HG02798 (cell line): ENCODE data around the gene CHCHD10.
A peak's percentile ranks its signal among the peaks of the same experiment; 100 is the strongest.

ENCODE experiments used
- ATAC-seq: cut with Tn5 transposase; IDR thresholded peaks from one replicate; pipeline ENCODE4 v1.9.1; 2021; ENCODE audit warnings: mild to moderate bottlenecking; ENCODE audit not compliant: unreplicated experiment, poor library complexity

CHCHD10 gene

DNA sequence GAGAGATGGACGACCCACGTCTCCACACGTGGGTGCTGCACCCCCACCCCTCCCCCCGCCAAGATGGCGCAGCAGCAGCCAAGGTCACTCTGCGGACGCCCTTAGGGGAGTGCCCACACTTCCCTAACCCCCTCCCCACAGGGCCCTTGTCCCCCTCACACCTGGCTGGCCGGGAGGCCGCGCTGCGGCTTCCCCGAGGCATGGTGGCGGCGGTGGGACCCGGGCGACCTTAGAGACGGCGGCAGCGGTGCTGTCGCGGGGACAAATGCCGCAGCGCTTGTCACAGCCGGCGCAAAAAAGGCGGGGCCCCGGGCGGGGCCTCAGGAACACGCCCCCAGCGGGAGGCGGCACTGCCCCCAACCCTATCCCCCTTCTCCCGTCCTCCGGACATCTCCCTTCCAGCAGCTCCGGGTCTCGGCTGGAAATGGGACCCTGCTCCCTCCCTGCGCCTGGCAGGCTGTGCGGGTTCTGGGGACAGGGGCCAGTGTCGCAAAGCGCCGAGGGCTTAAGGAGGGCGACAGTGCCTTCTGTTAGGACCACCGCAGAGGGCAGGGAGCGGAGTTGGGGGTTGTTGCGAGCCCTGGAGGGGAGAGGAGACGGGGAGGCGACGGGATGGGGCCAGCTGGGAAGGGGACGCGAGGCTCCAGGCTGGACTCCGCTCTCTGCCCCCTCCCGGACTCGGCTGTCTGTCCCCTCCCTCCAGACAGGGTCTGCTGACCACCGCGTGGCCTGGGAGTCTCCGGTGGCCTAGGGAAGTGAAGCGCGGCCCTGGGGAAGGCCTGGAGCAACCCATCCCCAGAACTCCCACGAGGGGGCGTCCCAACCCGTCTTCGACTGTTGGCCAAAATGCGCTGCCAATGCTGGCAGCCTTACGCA lies at the start of gene CHCHD10:
CHCHD10 (minus strand) TSS at position 300 of the 876 bp plus-strand sequence; CDS start at position 202, 98 bp downstream.
- ATAC-seq, result peak; percentile 54

DNA sequence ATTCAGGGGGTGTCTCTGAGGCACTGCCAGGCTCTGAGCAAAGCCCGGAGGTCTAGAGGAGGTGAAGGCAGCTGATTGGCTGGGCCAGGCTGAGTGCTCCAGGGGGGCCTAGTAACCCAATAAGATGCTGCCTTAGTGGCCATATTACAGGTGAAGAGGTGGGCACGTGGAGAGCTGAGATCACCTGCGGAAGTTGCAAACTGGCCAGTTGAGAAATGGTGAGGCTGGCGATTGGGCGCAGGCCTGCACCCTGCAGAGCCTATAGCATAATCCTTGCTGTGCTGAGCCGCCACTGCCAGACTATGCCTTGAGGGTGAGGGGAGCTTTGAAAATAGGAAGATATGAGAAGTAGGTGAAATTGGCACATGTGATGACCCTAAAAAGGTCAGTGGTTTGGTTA lies 49.4 kb upstream of the CHCHD10 start:
- ATAC-seq, result no peak

DNA sequence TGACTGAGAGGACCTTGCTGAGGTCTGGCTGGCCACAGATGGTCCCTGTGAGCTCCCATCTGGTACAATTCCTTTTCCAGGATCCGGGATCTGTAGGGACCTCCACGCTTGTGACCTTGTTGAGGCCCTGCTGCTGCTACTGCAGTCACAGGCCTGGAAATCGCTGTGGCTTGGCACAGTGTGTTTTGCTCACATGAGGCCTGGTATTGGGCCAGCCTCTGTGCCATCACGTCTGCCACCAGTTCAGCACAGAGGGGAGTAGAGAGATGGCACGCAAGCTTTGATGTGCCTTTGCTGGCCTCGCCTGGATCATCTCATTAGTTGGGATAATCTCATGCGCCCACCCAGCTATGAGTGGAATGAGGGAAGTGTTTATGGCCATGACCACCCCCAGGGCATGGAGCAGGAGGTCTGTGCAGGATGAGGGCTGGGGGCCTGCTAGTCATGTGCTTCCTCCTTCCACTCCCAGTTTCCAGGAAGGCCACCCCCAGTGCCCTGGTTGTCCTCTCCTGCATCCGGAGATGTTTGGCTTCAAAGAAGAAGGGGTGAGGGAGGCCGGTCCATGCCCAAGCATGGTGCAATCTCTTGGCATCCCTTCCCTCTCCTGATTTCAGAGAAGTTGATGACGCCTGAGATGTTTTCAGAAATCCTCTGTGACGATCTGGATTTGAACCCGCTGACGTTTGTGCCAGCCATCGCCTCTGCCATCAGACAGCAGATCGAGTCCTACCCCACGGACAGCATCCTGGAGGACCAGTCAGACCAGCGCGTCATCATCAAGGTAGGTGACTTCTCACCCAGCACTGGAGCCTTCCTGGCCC lies 48.6 kb upstream of the CHCHD10 start:
- ATAC-seq, result no peak

DNA sequence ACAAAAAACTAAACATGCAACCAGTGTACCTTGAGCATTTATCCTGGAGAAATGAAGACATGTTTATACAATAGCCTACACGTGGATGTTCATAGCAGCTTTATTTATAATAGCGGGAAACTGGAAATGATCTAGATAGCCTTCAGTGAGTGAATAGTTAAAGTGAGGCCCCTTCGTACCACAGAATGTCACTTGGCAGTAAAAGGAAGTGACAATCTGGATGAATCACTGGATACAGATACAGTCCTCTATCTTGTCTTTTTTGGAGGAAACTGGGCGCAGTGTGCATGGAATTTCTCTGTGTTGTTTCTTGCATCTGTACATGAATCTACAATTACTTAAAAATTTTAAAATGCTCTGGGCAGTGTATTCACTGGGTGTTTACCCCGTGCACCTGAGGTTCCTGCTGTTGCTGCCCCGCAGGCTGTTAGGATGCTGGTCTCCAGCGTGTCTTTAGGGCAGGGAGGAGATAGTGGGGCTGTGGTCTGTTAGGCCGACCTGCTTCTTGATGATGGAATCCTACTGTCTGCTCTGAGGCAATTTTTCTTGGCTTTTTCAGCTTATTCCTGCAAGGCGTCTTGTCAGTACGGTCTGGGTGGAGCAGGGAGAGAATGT lies 47.9 kb upstream of the CHCHD10 start:
- no peak for ATAC-seq

DNA sequence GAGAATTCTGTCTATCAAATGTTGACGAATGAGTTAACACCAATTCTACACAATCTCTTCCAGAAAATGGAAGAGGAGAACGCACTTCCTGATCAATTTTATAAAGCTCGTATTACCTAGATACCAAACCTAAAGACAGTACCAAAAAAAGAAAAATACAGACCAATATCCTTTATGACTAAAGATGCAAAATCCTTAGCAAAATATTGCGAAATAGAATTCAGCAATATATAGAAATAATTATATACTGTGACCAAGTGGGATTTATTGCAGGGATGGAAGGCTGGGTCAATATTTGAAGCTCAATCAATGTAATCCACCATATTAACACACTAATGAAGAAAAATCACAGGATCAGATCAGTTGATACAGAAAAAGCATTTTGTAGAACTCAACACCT lies 44.6 kb upstream of the CHCHD10 start:
- no peak for ATAC-seq

DNA sequence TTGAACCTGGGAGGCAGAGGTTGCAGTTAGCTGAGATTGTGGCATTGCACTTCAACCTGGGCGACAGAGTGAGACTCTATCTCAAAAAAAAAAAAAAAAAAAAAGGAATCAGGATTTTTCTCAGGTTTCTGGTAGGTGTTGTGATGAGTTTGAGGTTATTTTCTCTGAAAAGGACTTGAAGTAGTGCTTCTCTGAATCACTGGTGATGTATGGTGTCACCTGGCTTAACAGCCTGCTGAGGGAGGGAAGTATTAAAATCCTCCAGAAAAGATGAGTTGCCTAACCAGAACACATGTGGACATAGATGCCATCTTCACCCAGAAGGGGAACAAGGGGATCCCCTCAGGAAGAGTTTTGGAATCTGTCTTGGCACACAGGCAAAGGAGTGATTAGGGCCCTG lies 39.1 kb upstream of the CHCHD10 start:
- ATAC-seq, result no peak

DNA sequence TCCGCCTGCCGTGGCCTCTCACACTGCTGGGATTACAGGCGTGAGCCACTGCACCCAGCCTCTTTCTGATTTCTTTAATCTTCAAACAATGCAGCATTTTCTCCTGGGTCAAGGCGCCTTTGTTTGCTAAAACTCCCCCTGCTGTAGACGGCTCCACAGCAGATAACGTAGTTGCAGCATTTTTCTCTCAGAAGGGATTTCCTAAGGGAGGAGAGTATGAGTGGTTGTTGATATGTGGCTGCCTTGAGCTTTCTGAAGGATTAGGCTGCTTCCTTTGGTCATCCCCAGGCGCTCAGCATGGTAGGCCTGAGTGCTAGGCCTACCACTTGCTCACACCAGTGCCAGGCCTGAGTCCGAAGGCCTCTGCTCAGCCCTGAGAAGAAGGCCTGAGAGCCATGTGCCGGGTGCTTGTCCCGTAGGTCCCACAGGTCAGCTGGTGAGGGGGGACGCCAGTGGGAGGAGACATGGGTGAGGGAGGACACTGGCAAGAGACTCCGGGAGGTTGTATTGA lies 37.1 kb upstream of the CHCHD10 start:
- no peak for ATAC-seq

DNA sequence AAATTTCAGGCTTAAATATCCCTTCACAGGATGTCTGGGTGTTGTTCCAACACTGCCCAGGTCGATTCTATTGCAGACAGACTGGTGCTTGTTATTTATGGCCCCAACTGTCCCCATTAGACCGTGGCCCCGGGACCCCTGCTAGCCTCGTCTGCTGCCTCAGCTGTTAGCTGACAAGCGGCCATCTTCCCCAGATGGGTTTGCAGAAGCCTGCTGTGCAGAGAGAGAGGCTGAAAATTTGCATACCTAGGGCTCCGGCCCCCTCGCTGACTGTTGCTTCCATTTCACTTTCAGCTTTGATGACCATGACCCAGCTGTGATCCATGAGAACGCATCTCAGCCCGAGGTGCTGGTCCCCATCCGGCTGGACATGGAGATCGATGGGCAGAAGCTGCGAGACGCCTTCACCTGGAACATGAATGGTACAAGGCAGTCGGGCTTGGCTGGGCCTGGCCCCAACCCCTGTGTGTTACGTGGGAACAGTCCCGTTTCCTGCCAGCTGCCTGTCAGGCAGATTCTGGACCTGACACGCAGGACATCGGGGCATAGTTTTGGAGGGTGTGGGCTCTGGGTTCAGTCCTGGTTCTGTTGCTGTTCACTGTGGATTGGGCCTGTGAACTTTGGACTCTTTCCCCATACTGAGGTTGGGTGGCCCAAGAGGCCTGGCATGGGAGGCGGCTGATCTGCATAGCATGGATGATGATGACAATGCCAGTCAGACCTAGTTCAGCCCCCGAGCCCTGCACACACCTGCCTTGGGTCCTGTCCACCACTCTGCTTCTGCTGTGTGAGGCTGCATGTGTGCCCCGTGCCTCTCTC lies 35.4 kb upstream of the CHCHD10 start:
- peak; percentile 36 for ATAC-seq

DNA sequence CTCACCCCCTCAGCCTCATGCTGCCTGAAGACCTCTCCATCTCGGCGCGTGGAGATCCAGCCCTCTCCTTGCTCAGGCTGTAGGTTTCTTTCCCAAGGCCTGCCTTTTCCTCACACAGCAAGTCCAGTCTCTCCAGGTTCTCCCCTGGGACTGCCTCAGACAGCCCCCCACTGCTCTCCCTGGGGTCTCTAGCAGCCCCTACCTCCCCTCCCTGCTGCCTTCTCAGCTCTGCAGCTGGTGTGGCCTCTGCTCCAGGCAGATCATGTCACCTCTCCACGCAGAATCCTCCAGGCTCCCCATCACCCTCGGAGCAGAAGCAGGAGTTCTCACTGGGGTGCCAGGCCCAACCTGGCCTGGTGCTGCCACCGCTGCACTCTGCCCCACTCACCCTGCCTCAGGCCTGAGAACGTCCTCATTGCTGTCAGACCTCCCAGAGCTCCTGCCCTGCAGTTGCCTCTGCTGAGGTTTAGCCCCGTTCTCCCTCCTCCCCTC lies 34.2 kb upstream of the CHCHD10 start:
- ATAC-seq, result no peak

DNA sequence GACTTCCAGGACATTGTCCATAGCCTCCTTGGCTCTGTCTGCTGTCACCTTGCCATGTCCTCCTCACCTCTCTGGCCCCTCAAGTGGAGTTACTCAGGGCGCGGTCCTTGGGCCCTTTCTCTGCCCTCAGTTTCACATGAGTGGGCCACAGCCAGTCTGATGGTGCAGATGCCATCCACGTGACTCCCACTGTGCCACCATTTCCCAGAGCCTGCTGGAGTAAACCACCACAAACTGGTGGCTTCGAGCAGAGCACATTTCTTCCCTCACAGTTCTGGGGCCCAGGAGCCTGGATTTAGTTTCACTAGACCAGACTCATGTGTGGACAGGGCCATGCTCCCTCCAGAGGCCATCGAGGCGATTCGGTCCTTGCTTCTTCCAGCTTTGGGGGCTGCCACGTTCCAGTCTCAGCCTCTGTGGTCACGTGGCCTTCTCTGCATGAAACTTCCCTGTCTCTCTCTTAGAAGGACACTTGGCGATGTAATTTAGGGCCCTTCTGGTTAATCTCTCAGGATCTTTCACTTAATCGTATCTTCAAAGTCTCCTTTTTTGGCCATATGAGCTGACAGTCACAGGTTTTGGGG lies 33.6 kb upstream of the CHCHD10 start:
- ATAC-seq, result peak; percentile 6

DNA sequence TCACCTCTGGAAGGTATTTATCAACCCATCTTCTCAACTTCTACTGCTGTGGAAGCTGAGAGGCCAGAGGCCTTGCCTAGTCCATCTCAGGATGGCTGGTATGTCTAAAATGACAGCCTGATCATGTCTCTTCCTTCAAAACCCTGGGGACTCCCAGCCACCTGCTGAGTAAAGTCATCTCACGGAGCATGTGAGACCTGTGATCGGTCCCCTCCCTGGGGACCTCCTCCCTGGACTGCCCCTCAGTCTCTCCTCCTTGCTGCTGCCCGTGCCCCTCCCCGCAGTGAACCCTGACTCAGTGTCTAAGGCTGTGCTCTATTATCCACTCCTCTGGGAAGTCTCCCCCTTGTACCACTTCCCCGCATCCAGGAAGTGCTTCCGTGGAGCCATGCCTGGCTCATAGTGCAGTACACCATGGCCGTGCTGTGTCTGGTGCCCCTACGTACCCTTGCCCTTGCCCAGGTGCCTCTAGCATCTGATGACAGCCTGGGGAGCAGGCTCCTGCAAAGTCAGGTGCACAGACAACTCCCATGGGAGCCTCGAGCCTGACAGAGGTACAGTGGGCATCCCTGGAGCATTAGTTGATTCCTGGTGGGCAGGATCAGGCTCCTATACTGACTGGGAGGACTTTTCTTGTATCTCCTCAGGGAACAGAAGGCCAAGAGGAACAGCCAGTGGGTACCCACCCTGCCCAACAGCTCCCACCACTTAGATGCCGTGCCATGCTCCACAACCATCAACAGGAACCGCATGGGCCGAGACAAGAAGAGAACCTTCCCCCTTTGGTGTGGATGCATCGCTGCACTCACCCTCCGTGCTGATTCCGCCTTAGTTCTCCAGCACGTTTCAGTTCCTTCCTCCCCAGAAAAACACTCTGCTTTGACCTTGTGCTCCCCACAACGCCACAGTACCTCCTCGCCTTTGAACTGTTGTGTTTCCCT lies 32.8 kb upstream of the CHCHD10 start:
- peak; percentile 60 for ATAC-seq

DNA sequence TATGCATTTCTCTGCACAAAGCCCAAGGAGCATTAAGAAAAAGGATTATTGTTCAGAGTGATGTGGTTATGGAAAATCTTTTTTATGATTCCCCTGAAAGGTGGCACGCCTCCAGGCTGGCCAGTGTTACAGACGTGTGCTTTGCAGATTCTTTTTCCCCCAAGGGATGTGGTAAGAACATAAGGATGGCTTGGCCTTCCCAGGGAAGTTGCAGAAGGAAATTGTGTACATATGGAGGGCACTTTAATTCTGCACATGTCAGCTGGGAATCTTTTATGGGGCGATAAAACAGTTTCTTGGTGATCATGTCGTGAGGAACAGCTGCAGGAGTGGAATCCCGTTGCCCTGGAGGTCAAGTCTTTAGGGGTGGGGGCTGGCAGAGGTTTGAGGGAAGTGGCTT lies 28.7 kb upstream of the CHCHD10 start:
- ATAC-seq, result no peak

DNA sequence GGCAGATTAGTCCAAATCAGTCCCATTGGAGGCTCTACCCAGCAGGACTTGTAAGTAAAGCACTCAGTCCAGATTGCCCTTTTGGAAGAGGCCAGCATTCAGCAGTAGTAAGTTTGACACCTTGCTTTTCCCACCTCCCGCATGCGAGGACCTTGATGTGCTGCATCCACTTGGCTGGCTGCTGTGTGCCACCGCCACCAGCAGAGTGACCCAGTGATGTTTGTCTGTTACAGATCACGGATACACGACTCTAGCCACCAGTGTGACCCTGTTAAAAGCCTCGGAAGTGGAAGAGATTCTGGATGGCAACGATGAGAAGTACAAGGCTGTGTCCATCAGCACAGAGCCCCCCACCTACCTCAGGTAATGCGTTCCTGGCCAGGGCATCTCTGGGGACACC lies 25.6 kb upstream of the CHCHD10 start:
- ATAC-seq, result no peak

DNA sequence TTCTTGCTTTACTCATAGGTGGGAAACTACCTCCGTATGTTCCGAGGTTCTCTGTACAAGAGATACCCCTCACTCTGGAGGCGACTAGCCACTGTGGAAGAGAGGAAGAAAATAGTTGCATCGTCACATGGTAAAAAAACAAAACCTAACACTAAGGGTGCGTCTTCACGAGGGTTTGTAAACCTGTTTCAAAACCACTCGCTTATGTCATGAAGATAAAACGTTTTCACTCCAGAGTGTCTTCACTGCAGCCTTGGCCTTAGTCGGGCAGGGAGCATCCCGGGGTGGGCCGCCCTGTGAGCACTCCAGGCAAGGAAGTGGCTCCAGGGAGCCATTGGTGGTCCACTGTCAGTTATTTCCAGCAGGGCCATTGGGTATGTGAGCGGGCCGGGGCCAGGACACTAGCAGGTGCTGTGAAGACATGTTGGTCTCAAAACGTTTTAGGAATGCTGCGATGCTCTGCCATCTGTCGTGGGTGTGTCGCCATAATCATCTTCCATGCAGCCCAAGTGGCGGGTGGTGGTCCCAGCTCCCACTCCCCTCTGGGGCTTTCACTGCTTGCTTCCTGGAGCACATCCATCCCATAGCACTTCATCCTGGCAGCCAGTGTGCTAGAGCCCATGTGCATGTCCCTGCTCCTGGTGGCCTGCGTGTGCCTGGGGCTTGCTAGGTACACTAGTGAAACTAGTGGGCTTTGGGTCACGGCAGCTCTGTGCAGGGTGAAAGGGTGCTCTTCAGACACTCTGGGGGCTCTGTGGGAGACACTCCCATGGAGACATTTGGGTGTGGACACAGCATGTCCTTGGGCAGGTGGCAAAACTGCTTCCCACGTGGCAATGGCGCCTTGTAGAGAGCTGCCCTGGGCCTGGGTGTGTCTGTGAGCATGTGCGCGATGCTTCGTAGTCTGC lies 24.2 kb upstream of the CHCHD10 start:
- no peak for ATAC-seq

DNA sequence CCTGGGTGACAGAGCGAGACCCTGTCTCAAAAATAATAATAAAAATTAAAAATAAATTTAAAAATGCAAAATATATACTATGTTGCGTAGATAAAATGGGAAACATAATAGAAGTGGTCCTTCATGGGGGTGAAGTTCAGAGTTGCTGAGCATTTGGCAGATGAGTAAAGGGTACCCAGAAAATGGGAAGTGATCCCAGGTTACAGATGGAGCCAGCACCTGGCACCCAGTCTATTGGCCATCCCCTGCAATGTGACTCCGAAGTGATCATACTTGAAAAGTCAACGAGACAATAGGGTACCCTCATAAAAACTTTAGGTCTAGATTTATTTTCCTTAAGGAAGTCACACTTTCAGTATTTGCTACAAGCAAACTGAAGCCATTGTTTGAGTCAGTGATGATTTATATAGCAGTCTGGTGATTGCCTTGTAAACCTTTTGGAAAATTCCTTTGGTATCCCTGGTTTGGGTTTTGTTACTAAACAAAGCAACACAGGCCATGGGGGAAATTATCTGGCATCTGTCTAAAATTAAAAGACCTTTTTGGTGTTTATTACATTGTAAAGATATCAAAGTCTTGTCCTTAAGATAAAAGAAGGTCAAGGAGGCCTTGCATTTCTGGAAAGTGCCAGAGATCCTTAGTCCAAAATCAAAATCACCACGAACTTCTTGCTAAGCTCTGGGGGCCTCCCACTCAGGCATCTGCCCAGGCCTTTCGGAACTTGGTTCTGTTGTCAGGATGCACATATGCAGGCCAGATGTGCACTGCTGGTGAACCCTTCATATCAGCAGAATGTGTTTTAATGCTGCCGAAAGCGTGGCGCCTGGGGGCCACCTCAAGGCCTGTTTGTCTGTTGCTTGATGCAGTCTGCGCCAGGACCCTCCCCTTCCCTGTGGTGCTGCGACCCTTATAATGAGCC lies 23.3 kb upstream of the CHCHD10 start:
- no peak for ATAC-seq

DNA sequence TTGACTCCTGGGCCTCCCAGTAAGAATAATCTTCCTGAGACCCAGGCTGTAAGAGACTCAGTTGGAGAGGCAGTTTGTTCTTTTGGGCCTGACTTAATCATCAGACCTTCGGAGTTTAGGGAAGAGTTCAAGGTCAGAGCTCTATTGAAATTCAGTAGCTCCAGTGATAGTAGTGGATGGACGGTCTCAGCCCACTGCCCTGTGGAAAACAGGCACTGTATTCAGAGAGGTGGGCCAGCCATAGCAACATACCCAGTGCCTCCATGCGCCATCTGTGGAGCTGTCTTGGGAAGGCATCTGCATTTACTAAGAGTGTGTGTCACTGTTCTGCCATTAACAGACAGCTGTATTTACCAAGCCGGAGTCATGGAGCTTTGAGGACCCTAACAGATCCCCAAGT lies 21.9 kb upstream of the CHCHD10 start:
- no peak for ATAC-seq
